Tongue (tissue), 2 donors: ENCODE measurements around the gene CAMK1G. TPM values are rescaled to one million over a fixed set of nuclear protein-coding genes. Genes with fewer than 3 reads are reported as not detected.

Experiments
- DNase-seq: peaks from one replicate; pipeline ENCODE4 v3.0.0-alpha.2; 2015
- total RNA-seq: library from RNA; depleted of rRNA; stranded (reverse); fragments of >200 nt; gene quantifications from one replicate; pipeline ENCODE4 v1.2.3, GENCODE V29; 2014

Gene CAMK1G
- total RNA-seq, 1 donor from 2014 or later = not detected

DNA sequence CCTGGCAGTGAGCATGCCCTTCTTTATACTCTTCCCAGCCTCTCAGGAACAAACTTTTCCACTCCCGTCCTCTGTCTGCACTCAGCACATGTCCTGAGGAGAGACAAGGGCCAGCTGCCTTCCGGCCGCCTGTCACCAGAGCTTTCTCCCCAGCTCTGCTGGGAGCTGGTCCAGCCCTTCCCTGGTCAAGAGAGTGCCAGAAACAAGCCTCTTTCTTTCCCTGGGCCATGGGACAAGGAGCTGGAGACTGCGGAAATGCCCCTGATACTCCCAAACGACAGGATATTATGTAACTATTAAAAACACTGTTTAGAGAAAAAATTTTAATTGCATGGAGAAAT is 58.3 kb downstream of the CAMK1G start:
- peak; percentile 96 for DNase-seq

DNA sequence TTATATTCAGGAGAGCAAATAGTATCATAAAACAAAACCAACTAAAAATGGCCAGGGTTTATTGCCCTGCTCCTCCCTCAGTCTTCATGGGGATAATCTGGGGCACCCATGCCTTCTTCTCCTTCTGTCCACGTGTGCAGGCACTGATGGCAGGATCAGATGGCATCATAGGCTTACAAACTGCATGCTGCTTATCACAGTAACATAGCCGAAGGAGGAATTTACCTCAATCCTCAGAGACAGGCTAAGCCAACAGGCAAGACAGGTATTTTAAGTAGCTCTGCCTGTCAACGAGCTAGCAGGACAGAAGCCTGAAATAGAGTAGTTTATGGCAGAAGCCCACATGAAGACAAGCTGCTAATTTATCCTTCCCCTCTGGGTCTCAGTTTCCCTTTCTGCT is 59.3 kb downstream of the CAMK1G start:
- DNase-seq = no peak

DNA sequence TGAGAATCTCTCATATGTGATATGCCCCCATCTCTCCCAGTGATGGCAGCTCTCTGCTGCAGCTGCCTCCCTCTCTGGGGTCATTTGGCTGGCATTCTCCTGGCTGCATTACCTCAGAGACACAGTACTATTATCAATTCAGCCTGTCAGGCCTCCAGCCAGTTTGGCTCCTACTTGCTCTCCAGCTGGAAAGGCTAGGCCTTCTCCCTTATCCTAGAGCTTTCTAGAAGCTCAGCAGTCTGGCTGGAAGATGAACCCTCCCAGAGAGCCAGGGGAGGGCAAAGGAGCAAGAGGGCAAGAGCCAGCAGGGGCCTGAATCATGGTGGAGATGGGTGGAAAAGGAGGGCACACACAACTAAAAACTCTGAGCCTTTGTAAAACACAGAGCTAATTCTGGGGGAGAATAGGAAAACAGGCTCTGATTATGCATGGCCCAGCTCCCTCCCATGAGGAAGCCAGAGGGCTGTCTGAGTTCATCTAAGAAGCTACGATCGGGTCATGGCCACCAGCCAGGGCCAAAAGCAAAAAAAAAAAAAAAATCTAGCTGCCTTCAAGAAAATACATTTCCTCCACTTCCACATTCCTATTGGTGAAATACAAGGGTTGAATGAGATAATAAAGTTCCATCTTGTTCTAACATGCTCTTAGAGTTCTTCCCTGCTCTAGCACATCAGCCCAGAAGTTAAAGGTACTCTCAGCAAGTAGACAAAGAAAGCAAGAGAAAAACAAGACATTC is 59.9 kb downstream of the CAMK1G start:
- peak; percentile 95 for DNase-seq

DNA sequence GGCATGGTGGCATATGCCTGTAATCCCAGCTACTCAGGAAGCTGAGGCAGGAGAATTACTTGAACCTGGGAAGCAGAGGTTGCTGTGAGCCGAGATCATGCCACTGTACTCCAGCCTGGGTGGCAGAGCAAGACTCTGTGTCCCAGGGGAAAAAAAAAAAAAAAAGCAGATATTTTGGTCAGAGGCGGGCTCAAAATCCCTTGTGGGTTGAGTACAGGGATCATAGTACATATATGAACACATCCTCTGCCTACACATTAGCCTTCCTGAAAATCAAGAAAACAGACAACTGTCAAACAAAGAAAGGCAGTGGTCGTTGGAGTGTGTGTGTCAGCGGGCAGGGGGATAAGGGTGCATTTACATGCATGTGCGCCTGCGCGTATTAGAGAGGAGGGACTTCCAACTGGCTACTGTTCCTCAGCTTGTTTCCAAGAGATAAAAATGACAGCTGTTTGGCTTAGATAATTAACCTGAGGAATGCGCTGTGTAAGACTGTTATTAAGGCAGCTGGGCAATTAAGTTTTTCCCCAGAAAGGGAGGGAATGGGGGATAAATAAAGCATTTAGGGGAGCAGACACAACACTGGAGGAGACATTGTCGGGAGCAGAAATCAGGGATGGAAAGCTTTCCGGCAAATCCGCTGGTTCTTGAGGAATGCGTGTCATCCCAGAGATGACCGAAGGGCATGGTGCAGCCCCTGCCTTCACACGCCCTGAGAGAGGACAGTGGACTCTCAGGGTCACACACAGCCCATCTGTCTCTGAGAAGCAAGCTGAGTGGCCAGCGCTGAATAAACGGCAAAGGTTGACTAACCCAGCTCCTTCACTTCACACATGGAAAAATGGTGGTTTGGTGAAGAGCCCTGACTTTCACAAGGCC is 62.3 kb downstream of the CAMK1G start:
- peak; percentile 85 for DNase-seq

DNA sequence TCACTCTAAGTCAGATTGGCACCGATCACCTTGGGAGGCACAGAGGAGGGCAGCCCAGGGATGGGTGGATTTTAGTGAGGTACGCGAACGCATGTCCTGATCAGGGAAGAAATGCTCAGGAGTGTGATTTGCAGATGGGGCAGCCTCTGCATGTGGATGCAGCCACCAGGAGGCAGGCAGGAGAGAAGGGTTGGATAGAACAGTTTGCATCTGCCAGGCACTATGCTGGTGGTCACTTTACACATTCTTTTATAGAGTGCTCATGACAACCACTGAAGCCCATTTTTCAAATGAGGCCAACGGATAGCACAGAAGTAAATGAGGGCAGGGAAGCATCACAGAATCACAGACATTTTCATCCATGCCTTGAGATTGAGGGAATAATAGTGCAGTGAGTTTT is 63.0 kb downstream of the CAMK1G start:
- no peak for DNase-seq

DNA sequence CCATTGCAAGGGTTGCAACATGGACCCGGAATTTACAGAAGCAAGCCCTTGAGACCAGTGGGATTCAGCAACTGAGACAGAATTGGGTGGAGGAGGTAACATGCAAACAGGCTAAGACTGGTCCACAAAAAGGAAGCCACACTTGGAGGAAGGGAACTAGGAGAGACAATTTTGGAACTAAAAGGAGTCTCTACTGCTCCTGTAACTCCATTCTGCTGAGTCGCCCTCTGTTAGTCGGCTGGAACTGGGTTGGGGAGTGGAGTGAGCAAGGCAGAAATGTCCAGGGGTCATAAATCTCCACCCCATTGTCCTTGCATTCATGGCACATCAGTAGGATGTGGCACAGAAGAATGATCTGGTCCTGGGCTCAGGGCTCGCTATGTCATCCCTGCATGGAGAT is 63.6 kb downstream of the CAMK1G start:
- DNase-seq = no peak

DNA sequence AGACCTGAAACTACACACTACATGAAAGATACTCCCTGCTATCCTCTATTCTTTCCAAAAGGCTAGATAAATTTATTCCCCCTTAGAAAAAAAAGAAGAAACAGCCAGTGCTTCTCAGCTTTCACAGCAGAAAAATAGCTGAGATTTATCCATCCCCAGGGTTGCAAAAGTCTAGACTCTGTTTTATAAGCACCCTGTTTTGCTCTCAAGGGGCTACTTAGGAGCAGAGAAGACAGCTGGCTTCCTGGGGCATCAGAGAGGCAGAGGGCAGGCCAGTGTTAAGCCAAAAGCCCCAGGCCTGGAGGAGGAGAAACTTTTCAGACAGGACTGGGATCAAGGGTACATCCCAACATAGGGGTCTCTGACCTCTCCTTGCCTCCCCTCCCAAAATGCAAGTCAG is 64.8 kb downstream of the CAMK1G start:
- DNase-seq = no peak

DNA sequence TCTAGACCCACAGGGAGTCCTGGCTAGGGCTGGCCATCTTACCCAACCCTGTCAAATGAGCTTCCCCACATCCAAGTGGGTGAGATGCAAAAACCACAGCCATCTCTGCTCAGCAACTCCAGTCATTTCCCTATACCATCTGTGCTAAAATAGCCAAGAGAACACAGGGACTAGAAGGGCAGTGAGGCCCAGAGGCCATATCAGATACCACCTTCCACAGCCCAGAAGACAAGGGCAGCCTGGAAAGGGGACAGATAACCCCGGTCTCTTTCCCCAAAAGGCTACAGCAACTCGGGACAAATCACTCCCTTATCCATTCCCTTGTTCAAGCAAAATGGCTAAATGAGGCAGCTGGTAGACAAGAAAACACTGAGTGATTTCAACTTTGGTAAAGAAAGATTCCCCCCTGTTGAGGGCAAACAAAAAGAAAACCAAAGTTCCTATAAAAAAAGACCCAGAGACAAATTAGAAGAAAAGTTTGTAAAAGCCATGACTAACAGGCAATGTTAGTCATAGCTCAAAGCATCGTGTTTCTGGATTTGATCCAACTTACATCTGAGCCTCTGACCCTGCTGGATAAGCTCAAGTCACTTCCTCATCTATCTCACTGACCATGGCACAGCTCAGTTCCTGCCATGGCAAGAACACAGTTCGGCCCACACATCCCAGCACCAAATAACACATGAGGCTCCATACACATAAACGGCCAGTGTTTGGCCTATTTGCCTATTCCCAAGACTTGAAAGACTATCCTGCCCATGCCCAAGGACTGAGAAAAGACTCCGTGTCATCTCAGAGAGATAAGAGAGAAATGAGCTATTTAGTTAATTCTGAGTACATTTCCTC is 65.6 kb downstream of the CAMK1G start:
- peak; percentile 48 for DNase-seq

DNA sequence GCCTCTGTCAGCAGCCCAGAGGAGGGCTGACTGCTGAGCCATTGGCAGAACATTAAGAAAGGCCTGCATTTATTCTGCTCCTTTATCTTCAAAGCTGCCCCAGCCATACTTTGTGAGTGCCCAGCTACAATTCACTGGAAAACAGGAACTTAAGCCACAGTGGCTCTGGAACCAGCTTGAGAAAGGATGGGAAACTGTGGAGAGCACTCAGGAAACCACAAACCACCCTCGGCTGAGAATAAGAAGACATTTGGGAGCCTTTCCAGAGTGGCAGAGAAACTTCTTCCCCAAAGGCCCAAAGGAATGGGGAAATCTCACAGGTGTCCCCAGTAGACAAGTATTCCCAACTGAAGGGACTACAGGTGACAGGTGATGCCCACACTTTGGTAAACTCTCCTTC is 66.9 kb downstream of the CAMK1G start:
- DNase-seq = no peak

DNA sequence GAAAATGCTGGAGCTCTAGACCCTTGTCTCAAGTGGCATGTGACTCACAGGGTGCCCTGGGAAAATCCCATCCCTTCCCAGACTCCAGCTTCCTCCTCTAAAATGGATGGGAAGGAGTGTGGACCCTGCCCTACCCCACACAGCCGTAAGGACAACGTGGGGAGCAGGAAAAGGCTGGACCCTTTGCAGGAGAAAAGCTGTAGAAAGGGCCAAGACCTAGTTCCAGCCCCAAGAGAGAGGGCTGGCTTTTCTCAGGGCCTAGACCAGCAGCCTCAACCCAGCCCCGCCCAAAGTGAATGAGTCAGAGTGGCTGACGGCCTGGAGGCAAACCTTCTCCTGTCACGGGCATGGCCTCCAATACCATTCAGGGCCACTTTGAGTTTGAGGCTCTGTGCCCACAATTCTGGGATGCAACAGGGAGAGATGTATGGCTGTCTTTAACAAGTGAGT is 67.6 kb downstream of the CAMK1G start:
- no peak for DNase-seq

DNA sequence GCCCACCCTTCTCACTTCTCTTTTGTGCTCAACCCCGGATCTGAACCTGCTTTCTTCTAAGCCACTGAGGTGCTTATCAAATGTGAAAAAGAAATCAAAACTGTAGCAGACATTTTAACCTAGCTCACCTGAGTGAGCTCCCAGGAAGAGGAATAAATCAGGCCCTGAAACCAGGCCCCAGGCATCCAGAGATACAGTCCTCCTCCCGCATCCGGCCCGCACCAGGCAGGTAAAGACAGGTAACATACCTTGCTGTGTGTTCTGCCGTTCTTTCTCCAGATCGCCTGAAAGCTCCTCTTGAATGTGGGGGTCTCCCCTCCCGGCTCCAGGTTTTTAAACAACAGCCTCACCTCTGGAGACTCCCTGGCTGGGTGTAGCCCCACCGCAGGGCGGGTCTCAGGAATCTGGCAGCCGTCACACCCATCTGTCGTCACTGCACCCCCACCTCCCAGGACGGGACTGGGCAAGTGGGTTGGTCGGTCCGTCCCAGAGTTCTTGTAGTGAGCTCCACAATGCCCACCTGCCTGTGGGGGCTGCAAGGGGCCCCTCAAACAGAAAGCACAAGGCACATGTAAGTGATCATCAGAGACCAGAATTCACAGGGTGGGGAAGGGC is 68.7 kb downstream of the CAMK1G start, which contains the start of gene LAMB3:
Gene LAMB3, minus strand, starts transcription at position 305 of the 615 bp plus-strand sequence. CDS start 1,481 bp downstream, outside the sequence.
- peak; percentile 59 for DNase-seq

DNA sequence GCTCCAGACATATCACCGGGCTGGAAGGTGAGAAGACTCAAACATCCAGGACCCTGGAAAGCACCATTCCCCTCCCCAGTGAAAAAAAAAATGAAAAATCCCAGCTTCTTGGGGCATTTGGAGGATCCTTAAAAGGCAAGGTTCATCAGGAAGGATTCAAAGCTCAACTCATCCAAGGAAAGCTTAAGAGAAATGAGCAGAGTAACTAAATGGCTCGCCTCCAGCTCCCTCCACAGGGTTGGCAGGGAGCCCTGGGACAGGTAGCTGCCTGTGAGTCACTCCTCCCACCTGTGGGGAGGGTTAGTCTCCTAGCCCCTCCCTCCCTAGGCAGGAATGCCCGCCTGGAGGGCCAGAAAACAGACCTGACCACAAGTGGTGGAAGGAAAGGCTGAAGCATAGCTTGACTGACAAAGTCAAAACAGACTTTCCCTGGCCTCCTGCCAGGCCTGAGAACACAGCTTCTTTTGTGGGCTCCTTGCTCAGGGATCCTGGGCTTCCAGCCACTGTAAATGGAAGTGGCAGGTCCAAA is 69.4 kb downstream of the CAMK1G start:
- DNase-seq = peak; percentile 92

DNA sequence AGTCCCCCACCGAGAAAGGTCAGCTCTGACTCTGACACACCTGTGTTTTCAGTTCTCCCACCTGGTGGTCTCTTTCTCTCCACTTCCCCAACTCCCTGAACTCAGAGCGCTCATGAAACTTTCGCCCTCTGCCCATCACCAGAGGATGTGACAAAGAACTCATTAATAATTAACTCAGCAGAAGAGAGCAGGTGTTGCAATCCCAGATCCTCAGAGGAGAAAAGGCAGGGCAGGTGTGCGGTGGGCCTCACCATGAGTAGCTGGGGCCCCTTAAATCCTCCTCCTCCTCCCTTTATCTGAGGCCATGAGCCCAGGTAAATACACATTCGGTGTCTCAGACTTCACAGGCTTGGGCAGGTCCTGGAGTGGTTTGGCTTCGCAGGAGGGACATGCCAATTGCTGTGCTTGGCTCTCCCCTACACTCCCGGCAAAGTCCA is 70.4 kb downstream of the CAMK1G start:
- DNase-seq = no peak

DNA sequence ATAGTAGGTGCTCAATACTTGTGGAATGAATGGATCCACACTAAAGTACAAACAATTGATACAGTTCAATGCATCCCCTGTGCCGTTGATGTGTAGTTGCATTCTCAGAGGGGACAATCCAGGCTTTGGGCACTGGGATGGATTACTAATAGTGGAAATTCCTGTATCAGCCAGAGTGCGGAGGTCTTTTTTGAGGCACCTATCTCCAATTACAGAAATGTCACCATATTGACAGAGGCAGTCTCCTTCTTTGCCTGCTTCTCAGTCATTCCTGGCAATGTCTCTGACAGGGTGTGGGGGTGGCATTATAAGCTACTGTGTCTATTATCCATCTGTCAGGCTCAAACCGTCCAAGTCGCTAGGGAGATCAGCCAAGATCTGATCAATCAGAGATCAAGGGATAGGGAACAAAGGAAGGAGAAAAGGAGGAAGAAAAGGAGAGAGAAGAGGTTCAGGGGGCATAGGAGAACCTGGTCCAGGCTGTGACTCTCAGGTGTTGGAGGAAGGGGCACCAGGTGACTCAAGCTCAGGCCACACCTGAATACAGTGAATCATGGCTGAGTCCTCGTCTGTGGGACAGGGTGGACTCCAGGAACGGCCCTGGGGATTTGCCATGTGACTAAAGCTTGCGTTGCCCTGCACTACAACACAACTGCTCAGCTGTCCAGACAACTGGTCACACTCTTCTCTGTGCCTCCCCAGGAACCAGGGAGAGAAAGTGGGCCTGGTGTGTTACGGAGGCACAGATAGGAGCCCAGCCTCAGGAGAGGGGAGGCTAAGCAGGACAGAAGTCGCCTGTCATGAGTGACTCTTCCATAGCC is 72.1 kb downstream of the CAMK1G start:
- DNase-seq = no peak

DNA sequence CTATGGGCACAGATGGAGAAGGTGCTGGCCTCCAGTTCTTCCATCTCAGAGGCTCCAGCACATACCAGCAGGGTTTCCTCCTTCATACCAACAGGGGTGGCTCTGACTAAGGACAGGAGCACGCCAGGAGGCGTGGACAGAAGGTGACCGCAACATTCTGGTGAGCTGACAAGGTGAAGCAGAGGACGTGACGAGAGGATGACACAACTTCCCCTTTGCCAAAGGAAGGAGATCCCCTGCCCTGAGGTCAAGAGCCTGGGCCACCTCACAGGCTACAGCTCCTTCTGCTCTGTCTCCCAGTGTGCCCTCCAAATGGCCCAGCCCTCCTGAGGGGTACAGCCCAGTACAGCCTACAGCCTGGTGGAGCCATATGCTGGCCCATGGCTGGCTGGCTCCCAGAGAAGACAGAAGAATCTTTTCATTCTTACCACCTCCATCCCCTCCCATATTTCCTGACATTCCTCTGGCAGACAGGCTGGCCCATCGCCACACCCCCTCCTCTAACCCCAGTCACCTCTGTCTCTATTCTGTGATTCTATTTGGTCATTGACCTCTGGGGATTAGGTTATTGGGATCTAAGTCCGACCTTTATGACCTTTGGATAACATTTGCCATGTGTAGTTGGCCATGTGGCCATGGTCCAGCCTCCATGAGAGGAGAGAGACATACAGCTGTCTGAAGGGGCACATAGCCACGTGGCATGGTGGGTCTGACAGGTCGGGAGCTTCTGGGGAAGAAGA is 73.8 kb downstream of the CAMK1G start:
- DNase-seq = no peak

DNA sequence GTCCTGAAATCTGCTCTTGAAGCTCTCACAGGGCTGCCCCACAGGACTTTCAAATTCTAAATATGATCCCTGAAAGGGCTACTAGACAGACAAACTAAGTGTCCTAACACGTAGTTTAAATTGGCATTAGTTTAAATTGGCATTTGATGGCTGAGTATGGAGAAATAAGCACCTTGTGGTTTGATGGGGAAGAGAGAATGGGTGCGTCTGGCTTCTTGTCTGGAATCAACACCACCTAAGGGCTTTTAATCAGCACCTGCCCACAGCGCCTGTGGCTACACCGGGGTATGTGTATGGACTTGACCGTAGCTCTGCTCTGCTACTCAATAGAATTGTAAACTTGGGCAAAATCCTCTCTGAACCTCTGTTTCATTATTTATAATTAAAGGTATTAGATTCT is 74.4 kb downstream of the CAMK1G start:
- DNase-seq = no peak

DNA sequence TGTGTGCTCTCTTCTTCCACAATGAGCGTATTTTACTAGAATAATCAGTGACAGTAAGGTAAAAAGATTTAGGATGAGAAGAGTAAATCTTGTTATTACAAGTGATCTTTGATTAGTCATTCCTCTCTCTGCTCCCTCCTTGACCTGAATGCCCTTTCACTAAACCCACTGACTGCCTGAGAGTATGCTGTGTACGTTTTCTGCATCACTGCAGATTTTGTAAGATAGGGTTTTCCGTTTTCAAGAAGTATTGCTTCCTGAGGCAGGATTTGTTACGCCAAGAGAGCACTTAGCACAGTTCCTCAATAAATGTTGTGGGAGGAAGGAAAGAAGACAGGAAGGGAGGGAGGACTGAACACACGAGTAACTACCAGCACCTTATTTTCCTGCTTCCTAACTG is 76.4 kb downstream of the CAMK1G start:
- DNase-seq = no peak

DNA sequence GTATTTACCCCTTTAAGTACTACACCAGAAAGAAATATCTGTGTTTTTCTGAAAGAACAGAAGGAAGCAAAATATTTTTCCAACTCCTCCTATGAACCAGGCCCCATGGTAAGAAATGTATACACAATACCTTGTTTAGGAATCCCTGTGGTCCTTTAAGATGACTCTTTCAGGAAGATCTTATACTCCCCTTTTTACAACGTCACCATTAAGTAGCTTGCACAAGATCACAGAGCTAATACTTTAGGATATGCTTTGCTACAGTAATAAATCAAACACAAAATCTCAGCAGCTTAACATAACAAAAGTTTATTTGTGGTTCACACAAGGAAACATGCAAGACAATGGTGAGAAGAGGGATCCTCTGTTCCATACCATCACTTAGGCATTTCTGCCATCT is 77.6 kb downstream of the CAMK1G start:
- DNase-seq = no peak

DNA sequence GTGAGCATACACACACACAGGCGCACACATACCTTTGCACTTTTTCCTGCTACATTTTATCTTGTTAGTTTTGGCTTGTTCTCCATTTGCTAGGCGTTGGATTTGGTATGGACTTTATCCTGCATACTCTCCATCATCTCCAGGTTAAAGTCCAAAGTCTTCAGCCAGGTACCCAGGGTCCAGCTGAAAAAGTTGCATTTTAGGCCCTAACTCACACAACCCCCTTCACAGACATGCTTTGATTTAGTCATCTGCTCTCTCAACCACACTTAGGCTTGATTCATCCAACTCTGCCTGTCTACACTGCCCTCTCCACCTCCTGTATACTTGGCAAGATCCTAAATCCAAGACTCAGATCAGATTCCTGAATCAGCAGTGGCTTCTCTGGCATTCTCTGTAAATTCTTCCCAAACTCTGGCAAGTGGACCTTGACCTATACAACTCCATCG is 79.4 kb downstream of the CAMK1G start:
- no peak for DNase-seq
